ENCODE data around the gene CDH4. TPM values are rescaled to one million over a fixed set of nuclear protein-coding genes. Genes with fewer than 3 reads are reported as not detected.

The CDH4 gene
- total RNA-seq, 2 donors from 2014 or later = not detected

DNA sequence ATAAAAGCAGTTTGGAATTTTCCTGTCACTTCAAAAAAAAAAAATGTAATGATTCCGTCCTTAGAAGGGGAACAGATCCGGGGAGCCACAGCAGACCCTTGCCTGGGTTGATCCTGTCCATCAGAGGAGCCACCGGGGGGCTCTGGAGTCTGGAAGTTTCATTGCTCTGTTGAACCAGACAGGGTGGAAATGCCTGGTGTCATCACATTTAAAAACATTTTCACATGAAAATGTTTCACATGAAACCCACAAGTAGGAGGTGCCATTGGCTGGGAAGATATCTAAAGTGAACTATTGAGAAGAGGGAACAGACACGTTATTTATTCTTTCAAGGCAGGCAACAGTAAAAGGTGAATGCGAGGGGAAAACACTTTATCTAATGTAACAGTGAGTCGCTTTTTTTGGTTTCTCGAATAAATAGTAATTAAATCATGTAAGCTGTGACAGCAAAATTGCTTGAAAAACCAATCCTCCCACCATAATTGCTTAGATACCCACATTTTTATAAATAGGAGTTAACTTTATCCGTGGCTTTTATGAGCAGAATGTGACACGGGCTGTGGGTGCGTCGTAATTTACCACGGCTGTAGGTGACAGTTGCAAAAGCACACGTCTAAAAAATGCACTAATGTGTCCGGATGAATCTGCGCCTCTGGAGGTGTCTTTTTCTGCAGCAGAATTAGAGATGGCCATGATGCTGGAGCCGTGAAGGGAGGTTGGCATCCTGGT, 490.2 kb downstream of the CDH4 start:
- no peaks in the 10 kb centered on the region for H3K27me3 Mint-ChIP-seq
- ATAC-seq (no peak), DNase-seq (ENCODE audit: low spot score) (no peak)
- no peaks in the 10 kb centered on the region for H3K9me3 Mint-ChIP-seq
- H3K27ac Mint-ChIP-seq = no peak overlapping the region
- no peaks in the 10 kb centered on the region for H3K4me1 Mint-ChIP-seq (ENCODE audit: low read depth in 2 of 2)
- no peaks in the 10 kb centered on the region for H3K36me3 Mint-ChIP-seq
- H3K4me3 Mint-ChIP-seq = no peak overlapping the region

DNA sequence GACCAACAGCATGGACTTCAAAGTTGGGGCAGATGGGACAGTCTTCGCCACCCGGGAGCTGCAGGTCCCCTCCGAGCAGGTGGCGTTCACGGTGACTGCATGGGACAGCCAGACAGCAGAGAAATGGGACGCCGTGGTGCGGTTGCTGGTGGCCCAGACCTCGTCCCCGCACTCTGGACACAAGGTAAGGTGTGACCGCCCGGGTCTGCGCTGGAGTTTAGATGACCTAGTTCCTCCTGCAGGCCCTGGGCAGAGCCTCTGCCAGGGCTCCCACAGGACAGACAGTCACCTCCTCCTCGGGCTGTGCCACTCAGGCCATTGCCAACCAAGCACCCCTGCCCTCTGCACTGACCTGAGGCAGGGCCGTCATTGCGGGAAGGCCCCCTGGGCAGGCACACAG, 491.5 kb downstream of the CDH4 start:
- H3K9me3 Mint-ChIP-seq = peaks cover 2% of the 10 kb centered on the region
- no peak overlapping the region for H3K27ac Mint-ChIP-seq
- no peaks in the 10 kb centered on the region for H3K36me3 Mint-ChIP-seq
- DNase-seq (ENCODE audit: low spot score) (no peak), ATAC-seq (no peak)
- H3K27me3 Mint-ChIP-seq = peaks cover 0 to 4% of the 10 kb centered on the region in 2 donors
- H3K4me3 Mint-ChIP-seq = no peak overlapping the region
- H3K4me1 Mint-ChIP-seq (ENCODE audit: low read depth in 2 of 2) = no peaks in the 10 kb centered on the region

DNA sequence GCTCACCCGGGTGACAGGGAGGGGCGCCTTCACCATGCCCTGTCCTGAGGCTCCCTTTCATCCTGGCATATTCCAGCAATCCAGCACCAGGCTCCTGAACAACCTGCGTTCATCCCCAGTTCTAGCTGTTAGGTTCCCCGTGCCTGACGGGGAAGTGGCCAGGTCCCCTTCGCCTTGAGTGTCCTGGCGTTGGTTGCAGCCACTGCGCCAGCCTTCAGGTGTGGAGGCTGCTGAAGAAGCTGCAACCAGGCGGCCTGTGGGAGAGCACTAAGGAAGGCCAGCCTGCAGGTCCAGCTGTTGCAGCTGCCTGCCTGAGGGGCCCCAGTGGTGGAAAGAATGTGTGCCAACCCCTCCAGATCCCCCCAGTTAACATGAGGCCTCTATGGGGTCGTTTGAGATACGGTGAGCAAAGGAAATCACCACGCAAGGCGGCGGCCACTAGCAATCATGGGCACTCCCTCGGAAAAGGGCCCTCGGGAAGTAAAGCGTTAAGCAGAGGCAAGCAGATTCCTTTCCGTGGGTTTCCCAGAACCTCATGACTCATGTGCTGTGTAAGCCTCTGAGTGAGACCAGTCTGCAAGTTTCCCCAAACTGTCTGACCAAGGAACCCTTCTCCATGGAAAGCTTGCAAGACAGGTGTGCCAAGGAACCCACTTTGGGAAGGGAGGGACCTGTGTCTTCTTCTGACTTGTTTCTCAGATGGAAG, 492.8 kb downstream of the CDH4 start:
- DNase-seq (ENCODE audit: low spot score) (no peak), ATAC-seq (no peak)
- H3K27ac Mint-ChIP-seq = no peak overlapping the region
- peaks cover 0 to 4% of the 10 kb centered on the region in 2 donors for H3K27me3 Mint-ChIP-seq
- H3K4me1 Mint-ChIP-seq (ENCODE audit: low read depth in 2 of 2) = no peaks in the 10 kb centered on the region
- H3K36me3 Mint-ChIP-seq = no peaks in the 10 kb centered on the region
- no peak overlapping the region for H3K4me3 Mint-ChIP-seq
- peaks cover 2% of the 10 kb centered on the region for H3K9me3 Mint-ChIP-seq

DNA sequence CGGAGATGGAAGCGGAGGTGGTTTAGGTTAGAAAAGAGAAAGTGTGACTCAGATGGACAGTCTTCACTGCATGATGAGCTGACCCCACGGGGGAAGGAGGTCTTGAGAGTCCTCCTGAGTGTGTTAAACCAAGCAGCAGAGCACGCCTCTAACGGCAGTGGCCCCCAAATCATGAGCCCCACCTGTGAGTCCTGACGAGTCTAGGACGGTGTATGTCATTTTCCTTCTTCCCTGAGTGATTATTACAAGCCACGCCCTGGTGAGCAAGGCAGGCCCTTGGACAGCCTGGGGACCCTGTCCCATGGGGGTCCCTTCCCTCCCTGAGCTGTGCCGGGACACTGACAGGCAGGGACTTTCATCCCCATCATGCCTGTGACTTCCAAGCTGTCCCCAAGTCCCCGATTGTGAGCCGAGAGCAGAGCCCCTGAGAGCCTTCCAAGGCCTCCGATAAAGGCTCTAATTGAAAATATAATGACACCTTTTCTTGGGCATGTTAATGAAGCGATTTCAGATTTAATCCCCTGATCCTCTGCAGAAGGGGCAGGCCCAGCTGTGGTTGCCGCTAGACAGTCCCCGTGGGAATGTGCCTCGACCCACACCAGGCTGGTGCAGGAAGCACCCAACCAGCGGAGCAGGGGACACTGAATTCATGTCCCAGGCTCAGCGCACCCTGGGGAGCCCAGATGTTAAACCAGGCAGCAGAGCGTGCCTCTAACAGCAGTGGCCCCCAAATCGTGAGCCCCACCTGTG, 493.5 kb downstream of the CDH4 start:
- Mint-ChIP-seq H3K4me1 (ENCODE audit: low read depth in 2 of 2) (no peaks in the 10 kb centered on the region), H3K27ac (no peak overlapping the region), H3K9me3 (peaks cover 2% of the 10 kb centered on the region), H3K27me3 (peaks cover 0 to 4% of the 10 kb centered on the region in 2 donors), H3K4me3 (no peak overlapping the region), H3K36me3 (no peaks in the 10 kb centered on the region)
- ATAC-seq = peak in 1 of 2 donors; percentile 28
- no peak for DNase-seq (ENCODE audit: low spot score)

DNA sequence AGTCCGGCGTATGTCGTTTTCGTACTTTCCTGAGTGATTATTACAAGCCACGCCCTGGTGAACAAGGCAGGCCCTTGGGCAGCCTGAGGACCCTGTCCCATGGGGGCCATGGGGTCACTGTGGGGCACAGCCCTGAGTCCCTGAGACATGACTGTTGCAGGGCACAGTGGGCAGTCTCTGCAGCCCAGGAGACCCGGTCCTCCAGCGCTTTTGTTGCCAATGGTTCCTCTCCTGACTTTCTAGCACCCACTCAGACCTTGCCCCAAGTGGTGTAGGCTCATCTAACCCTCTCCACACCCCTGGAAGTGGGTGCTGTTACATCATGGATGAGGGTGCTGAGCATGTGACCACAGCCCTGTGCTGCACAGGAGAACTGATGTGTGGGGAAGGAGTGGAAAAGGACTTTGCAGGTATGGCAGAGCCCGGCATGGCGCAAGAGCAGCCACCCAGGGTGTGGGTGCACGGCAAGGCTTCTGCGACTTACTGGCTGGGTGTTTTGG, 494.1 kb downstream of the CDH4 start:
- Mint-ChIP-seq H3K9me3 (peaks cover 2% of the 10 kb centered on the region), H3K36me3 (no peaks in the 10 kb centered on the region), H3K27ac (no peak overlapping the region), H3K4me1 (ENCODE audit: low read depth in 2 of 2) (no peaks in the 10 kb centered on the region), H3K27me3 (peaks cover 0 to 4% of the 10 kb centered on the region in 2 donors), H3K4me3 (no peak overlapping the region)
- no peak for DNase-seq (ENCODE audit: low spot score)
- ATAC-seq = no peak

DNA sequence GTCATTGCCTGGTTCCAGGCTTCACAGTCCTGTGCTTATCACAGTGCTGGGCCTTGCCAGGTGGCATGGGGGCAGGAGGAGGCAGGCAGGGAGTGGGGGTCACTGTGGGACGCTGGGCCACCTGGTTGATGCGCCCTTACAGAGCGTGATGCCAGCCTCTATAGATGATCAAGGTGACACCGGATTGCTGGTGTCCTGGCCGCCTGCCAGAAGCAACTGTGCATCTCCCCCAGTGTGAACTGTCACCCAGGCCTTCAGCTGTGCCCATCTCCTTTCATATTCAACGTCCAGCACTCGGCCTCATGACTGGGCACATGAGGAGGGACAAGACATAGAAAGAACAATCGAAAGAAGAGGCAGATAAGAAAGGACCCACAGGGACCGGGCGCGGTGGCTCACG, 494.7 kb downstream of the CDH4 start:
- H3K27me3 Mint-ChIP-seq = peaks cover 0 to 4% of the 10 kb centered on the region in 2 donors
- H3K27ac Mint-ChIP-seq = no peak overlapping the region
- H3K36me3 Mint-ChIP-seq = no peaks in the 10 kb centered on the region
- no peaks in the 10 kb centered on the region for H3K4me1 Mint-ChIP-seq (ENCODE audit: low read depth in 2 of 2)
- DNase-seq (ENCODE audit: low spot score) (no peak), ATAC-seq (no peak)
- H3K4me3 Mint-ChIP-seq = no peak overlapping the region
- H3K9me3 Mint-ChIP-seq = peaks cover 2% of the 10 kb centered on the region

DNA sequence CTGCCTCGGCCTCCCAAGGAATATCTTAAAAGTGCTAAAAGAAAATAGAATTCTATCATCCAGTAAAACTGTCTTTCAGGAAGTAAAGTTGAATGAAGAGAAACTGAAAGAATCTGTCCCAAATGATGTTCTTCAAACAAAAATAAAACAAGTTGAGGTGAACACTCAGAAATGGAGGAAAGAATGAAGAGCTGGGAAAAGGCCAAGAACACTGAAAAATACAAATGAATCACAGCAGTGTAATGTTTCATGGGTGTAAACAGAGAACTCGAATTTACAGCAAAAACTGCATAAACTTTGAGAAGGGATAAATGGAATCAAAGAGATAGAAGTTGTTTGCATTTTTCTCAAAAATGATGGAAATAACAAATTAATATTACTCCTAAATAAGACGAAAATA, 496.3 kb downstream of the CDH4 start:
- ATAC-seq (no peak), DNase-seq (ENCODE audit: low spot score) (no peak)
- H3K27ac Mint-ChIP-seq = no peak overlapping the region
- H3K4me1 Mint-ChIP-seq (ENCODE audit: low read depth in 2 of 2) = no peaks in the 10 kb centered on the region
- no peak overlapping the region for H3K4me3 Mint-ChIP-seq
- H3K27me3 Mint-ChIP-seq = peaks cover 0 to 4% of the 10 kb centered on the region in 2 donors
- no peaks in the 10 kb centered on the region for H3K36me3 Mint-ChIP-seq
- H3K9me3 Mint-ChIP-seq = peaks cover 2% of the 10 kb centered on the region

DNA sequence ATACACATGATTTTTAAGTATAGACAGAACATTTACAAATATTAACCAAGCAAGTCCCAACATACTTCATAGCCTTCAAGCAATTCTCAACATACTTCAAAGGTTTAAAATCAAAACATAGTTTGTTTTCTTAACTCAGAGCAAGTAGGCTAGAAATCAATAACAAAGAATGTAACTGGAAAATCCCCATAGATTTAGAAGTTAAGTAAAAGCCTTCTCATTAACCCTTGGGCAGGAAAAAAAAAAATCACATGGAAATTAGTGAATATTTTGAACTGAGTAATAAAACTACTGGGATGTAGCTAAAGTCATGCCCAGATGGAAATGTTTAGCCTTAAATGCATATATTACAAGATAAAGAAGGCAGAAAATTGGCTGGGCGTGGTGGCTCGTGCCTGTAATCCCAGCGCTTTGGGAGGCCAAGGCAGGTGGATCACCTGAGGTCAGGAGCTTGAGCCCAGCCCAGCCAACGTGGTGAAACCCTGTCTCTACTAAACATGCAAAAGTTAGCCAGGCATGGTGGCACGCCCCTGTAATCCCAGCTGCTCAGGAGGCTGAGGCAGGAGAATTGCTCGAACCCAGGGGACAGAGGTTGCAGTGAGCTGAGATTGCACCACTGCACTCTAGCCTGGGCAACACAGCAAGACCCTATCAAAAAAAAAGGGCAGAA, 497.5 kb downstream of the CDH4 start:
- DNase-seq (ENCODE audit: low spot score) (no peak), ATAC-seq (no peak)
- Mint-ChIP-seq H3K27me3 (peaks cover 0 to 4% of the 10 kb centered on the region in 2 donors), H3K27ac (no peak overlapping the region), H3K9me3 (peaks cover 2% of the 10 kb centered on the region), H3K4me3 (no peak overlapping the region), H3K4me1 (ENCODE audit: low read depth in 2 of 2) (no peaks in the 10 kb centered on the region), H3K36me3 (no peaks in the 10 kb centered on the region)

DNA sequence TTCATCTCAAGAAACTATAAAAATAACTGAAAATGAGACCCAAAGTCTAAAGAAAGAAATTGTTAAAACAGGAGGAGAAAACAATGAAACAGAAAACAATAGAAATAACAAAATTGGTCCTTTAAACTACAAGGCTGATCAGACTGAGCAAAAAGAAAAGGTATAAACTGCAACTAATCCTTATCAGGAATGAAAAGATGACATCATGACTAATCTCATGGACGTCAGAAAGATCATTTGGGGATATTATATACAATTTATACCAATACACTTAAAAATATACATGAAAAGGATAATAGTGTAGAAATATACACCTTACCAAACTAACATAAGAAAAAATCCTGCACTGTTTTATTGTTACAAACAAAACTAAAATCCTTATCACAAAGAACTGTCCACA, 498.0 kb downstream of the CDH4 start:
- no peaks in the 10 kb centered on the region for H3K4me1 Mint-ChIP-seq (ENCODE audit: low read depth in 2 of 2)
- H3K36me3 Mint-ChIP-seq = no peaks in the 10 kb centered on the region
- H3K27ac Mint-ChIP-seq = no peak overlapping the region

DNA sequence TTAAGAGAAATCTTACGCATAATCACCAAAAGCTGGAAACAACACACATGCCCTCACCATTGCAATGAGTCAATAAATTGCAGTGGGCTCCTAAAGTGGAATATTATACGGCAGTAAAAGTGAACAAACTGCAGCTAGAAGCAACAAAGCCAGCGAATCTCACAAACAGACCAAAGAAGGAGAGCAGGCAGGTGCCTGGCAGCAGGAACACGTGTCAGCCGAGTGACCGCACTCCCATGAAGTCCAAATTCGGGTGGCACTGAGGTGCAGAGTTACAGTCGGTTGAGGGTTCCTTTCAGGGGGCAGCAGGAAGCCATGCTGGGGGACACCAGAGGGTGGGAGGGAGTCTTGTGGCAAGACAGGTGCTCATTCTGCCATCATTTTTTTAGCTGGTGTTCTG, 500.5 kb downstream of the CDH4 start:
- H3K27me3 Mint-ChIP-seq = peaks cover 0 to 1% of the 10 kb centered on the region in 2 donors
- ATAC-seq = no peak
- DNase-seq (ENCODE audit: low spot score) = no peak
- H3K4me1 Mint-ChIP-seq (ENCODE audit: low read depth in 2 of 2) = no peaks in the 10 kb centered on the region
- no peaks in the 10 kb centered on the region for H3K36me3 Mint-ChIP-seq
- peaks cover under 1% of the 10 kb centered on the region for H3K9me3 Mint-ChIP-seq
- H3K4me3 Mint-ChIP-seq = no peak overlapping the region
- H3K27ac Mint-ChIP-seq = no peak overlapping the region

More for the DNA sequence above, 498.0 kb downstream of the CDH4 start:
- no peak overlapping the region for H3K4me3 Mint-ChIP-seq
- peaks cover 0 to 4% of the 10 kb centered on the region in 2 donors for H3K27me3 Mint-ChIP-seq
- ATAC-seq (no peak), DNase-seq (ENCODE audit: low spot score) (no peak)
- H3K9me3 Mint-ChIP-seq = peaks cover 2% of the 10 kb centered on the region

DNA sequence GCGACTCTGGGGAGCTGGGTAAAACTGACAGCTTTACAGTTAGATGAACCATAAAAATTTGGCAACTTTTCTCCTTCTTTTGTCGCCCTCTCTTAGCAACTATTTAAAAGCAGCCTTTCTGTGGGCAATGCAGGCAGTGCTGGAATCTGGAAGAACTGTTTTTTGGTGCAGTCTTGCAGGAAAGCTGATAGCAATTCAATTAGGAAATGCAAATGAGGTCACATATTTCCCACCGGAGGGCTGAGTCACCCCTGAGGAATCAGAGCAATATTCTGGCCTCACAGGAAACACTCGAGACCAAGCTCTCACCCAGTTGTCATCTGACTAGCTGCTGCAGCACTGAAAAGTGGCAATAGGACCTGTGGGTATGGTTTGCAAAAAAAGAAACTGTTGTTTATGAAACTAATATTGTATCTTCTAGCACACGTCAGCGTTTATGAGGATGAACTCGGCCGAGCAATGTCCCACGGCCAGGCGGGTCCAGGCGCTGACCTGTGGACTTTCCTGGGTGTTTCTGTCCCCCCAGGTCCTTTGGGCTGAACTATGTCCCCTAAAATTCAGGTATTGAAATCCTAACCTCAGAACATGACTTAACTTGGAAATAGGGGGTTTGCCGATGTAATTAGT, 501.4 kb downstream of the CDH4 start:
- Mint-ChIP-seq H3K27me3 (no peaks in the 10 kb centered on the region), H3K4me1 (ENCODE audit: low read depth in 2 of 2) (no peaks in the 10 kb centered on the region), H3K36me3 (no peaks in the 10 kb centered on the region), H3K27ac (no peak overlapping the region), H3K4me3 (no peak overlapping the region), H3K9me3 (no peaks in the 10 kb centered on the region)
- no peak for DNase-seq (ENCODE audit: low spot score)
- no peak for ATAC-seq

DNA sequence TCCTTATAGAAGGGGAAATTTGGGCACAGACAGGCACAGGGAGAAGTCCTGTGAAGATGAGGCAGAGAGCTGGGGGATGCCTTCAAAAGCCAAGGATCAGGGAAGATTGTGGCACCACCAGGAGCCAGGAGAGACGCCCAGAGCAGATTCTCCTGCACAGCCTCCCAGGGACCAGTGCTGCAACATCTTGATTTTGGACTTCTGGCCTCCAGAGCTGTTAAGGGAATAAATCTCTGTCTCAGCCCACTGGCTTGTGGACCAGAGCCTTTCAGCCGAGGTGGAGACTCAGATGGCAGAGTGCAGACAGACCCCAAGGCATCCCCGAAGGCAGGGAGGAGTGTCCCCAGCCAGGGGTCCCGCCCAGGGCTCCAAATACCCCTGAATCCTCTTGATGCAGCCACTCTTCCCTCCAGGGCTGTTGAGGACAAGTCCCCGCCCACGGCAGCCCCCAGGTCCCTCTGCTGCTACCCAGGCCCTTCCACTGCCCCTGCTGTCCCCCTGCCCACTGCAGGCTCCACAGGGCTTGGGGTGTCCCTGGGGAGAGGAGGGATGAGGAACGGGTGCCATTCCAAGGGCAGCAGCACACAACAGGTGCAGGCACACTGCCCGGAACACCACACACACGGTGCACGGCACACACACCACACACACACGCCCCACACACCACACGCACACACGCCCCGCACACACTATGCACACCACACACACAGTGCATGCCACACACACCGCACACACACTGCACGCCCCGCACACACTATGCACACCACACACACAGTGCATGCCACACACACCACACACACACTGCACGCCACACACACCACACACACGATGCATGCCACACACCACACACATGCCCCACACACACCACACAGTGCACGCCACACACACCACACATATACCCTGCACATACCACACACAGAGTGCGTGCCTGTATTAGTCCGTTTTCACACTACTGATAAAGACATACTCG, 502.2 kb downstream of the CDH4 start:
- H3K4me1 Mint-ChIP-seq (ENCODE audit: low read depth in 2 of 2) = no peaks in the 10 kb centered on the region
- H3K36me3 Mint-ChIP-seq = no peaks in the 10 kb centered on the region
- no peaks in the 10 kb centered on the region for H3K27me3 Mint-ChIP-seq
- DNase-seq (ENCODE audit: low spot score) (no peak), ATAC-seq (peak; percentile 23 to 28)
- H3K4me3 Mint-ChIP-seq = no peak overlapping the region
- H3K27ac Mint-ChIP-seq = no peak overlapping the region
- no peaks in the 10 kb centered on the region for H3K9me3 Mint-ChIP-seq

Data from natural killer cell treated with Interleukin-12 subunit alpha and Interleukin-12 subunit beta and Interleukin-15 and Interleukin-18, amount 100 ng/mL, for 72 hours (primary cell).